Measurements from ENCODE around the gene HDAC1. TPM values are rescaled to one million over a fixed set of nuclear protein-coding genes. Genes with fewer than 3 reads are reported as not detected.

The HDAC1 gene
- total RNA-seq, 1 experiment from 2014 or later, result 117 TPM

GRCh38 chr1:32352239-32352745 is 60.4 kb downstream of the HDAC1 start:
- no peak overlapping the region for H3K27ac Mint-ChIP-seq (ENCODE audit: unreplicated experiment)
- ChIA-PET CTCF (interaction anchor here (2.1 kb wide), 1 partner anchor 136 kb away, joined by 10 read pairs; no protein-coding TSS in a partner anchor), POLR2A (interaction anchor here (1.0 to 2.6 kb wide), 2 partner anchors 16 to 42 kb away, joined by 5 to 17 read pairs; partner anchors contain the start of genes BSDC1 and MARCKSL1)
- Histone ChIP-seq H3K4me3 (ENCODE audit: low read depth, low read length) (peak overlapping the region; percentile 59), H3K27me3 (replicated peaks; ENCODE audit: control insufficient read depth, insufficient read depth, low read length) (no peaks in the 10 kb centered on the region), H3K36me3 (ENCODE audit: control insufficient read depth, insufficient read depth, low read length) (no peaks in the 10 kb centered on the region; the same call in 1 of the 2 replicates), H3K9me3 (no peaks in the 10 kb centered on the region), H3K4me1 (peaks cover 4% of the 10 kb centered on the region; the same call in 1 of the 2 replicates)
- TF ChIP-seq CTCF (IDR thresholded peaks at IDR 0.05; ENCODE audit: insufficient read depth in 1 of 2, low read depth in 1 of 2, low read length in 1 of 2, severe bottlenecking in 1 of 2, unreplicated experiment in 1 of 2), result no peak
- H3K4me3 Mint-ChIP-seq (ENCODE audit: unreplicated experiment), result peak overlapping the region; percentile 75
- no peaks in the 10 kb centered on the region for H3K27me3 Mint-ChIP-seq (ENCODE audit: insufficient read depth, unreplicated experiment)
- no peak for DNase-seq
- intact Hi-C loops (cut with micrococcal nuclease; ENCODE audit: unreplicated experiment), result loop anchor here (5.0 kb wide), 1 partner anchor 135 kb away; no protein-coding TSS in a partner anchor
- H3K4me1 Mint-ChIP-seq (ENCODE audit: low read depth, unreplicated experiment), result peaks cover 13% of the 10 kb centered on the region
- H3K36me3 Mint-ChIP-seq (ENCODE audit: insufficient read depth, unreplicated experiment), result peaks cover 8% of the 10 kb centered on the region
- TSS peak; percentile 39 for BruUV-seq (replicated peaks)
- H3K9me3 Mint-ChIP-seq (ENCODE audit: unreplicated experiment), result no peaks in the 10 kb centered on the region

- peak overlapping the region; percentile 60 for H3K27ac Mint-ChIP-seq (ENCODE audit: unreplicated experiment)
- H3K9me3 Mint-ChIP-seq (ENCODE audit: unreplicated experiment), result no peaks in the 10 kb centered on the region
- CTCF ChIA-PET, result no interaction called here
- TF ChIP-seq CTCF (IDR thresholded peaks at IDR 0.05; ENCODE audit: insufficient read depth in 1 of 2, low read depth in 1 of 2, low read length in 1 of 2, severe bottlenecking in 1 of 2, unreplicated experiment in 1 of 2), result no peak
- Histone ChIP-seq H3K4me1 (peaks cover 9% of the 10 kb centered on the region), H3K9me3 (no peaks in the 10 kb centered on the region), H3K27me3 (replicated peaks; ENCODE audit: control insufficient read depth, insufficient read depth, low read length) (no peaks in the 10 kb centered on the region), H3K4me3 (ENCODE audit: low read depth, low read length) (no peak overlapping the region; the same call in 1 of the 2 replicates), H3K36me3 (ENCODE audit: control insufficient read depth, insufficient read depth, low read length) (no peaks in the 10 kb centered on the region; the same call in 1 of the 2 replicates)
- H3K27me3 Mint-ChIP-seq (ENCODE audit: insufficient read depth, unreplicated experiment), result no peaks in the 10 kb centered on the region
- intact Hi-C loops (cut with micrococcal nuclease; ENCODE audit: unreplicated experiment), result loop anchor here (5.0 kb wide), 1 partner anchor 136 kb away; no protein-coding TSS in a partner anchor
- peaks cover 13% of the 10 kb centered on the region for H3K4me1 Mint-ChIP-seq (ENCODE audit: low read depth, unreplicated experiment)
- H3K36me3 Mint-ChIP-seq (ENCODE audit: insufficient read depth, unreplicated experiment), result peaks cover 8% of the 10 kb centered on the region
- no TSS peak for BruUV-seq (replicated peaks)
- POLR2A ChIA-PET, result interaction anchor here (2.6 kb wide), 1 partner anchor 17 kb away, joined by 17 read pairs; the partner anchor contains the start of gene MARCKSL1
- no peak for DNase-seq
- H3K4me3 Mint-ChIP-seq (ENCODE audit: unreplicated experiment), result peak overlapping the region; percentile 75
Observed at GRCh38 chr1:32352831-32353383, 61.0 kb downstream of the HDAC1 start.

GRCh38 chr1:32353431-32353830 is 61.5 kb downstream of the HDAC1 start:
- Mint-ChIP-seq H3K4me1 (ENCODE audit: low read depth, unreplicated experiment) (peaks cover 13% of the 10 kb centered on the region), H3K27ac (ENCODE audit: unreplicated experiment) (peak overlapping the region; percentile 60), H3K9me3 (ENCODE audit: unreplicated experiment) (no peaks in the 10 kb centered on the region), H3K36me3 (ENCODE audit: insufficient read depth, unreplicated experiment) (peaks cover 8% of the 10 kb centered on the region), H3K4me3 (ENCODE audit: unreplicated experiment) (peak overlapping the region; percentile 66), H3K27me3 (ENCODE audit: insufficient read depth, unreplicated experiment) (no peaks in the 10 kb centered on the region)
- POLR2A ChIA-PET, result no interaction called here
- Histone ChIP-seq H3K27me3 (replicated peaks; ENCODE audit: control insufficient read depth, insufficient read depth, low read length) (no peaks in the 10 kb centered on the region), H3K4me3 (ENCODE audit: low read depth, low read length) (no peak overlapping the region), H3K4me1 (peaks cover 14% of the 10 kb centered on the region), H3K36me3 (ENCODE audit: control insufficient read depth, insufficient read depth, low read length) (no peaks in the 10 kb centered on the region; the same call in 1 of the 2 replicates), H3K9me3 (no peaks in the 10 kb centered on the region)
- intact Hi-C loops (cut with micrococcal nuclease; ENCODE audit: unreplicated experiment), result loop anchor here (5.0 kb wide), 1 partner anchor 136 kb away; no protein-coding TSS in a partner anchor
- no peak for DNase-seq
- BruUV-seq (replicated peaks), result no TSS peak
- TF ChIP-seq CTCF (IDR thresholded peaks at IDR 0.05; ENCODE audit: insufficient read depth in 1 of 2, low read depth in 1 of 2, low read length in 1 of 2, severe bottlenecking in 1 of 2, unreplicated experiment in 1 of 2), result no peak
- CTCF ChIA-PET, result no interaction called here
